OCI-LY3 (cell line): Measurements from ENCODE around the gene FAM227B.

Experiments
- EZH2phosphoT487 ChIP-seq: fragments of 200-600 bp; shearing (Covaris generic); IDR thresholded peaks from 2 replicates; pipeline ENCODE4 v1.6.1; 2018; ENCODE audit warnings: antibody characterized with exemption, mixed run types, low read depth
- TF ChIP-seq, protein P1 (sequence below): fragments of 200-600, 300-600 bp; sonication (generic); IDR thresholded peaks from 2 replicates; pipeline ENCODE4 v1.5.1; 2014; ENCODE audit warnings: antibody characterized with exemption, low read length, low read depth

DNA sequence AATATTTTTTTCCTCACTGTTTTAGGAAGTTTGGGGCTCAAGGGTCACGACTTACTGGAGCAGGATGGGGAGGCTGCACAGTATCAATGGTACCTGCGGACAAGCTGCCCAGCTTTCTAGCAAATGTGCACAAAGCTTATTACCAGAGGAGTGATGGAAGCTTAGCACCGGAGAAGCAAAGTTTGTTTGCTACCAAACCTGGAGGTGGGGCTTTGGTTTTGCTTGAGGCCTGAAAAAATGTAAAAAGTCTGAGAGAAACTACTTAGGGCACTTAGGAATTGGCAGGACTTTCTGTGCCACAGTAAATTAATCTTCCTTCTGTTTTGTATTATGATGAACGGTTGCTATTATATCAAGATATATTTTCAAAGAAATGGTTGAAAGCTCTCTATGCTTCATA is 292.7 kb downstream of the FAM227B start:
- TF ChIP-seq, protein P1, sequence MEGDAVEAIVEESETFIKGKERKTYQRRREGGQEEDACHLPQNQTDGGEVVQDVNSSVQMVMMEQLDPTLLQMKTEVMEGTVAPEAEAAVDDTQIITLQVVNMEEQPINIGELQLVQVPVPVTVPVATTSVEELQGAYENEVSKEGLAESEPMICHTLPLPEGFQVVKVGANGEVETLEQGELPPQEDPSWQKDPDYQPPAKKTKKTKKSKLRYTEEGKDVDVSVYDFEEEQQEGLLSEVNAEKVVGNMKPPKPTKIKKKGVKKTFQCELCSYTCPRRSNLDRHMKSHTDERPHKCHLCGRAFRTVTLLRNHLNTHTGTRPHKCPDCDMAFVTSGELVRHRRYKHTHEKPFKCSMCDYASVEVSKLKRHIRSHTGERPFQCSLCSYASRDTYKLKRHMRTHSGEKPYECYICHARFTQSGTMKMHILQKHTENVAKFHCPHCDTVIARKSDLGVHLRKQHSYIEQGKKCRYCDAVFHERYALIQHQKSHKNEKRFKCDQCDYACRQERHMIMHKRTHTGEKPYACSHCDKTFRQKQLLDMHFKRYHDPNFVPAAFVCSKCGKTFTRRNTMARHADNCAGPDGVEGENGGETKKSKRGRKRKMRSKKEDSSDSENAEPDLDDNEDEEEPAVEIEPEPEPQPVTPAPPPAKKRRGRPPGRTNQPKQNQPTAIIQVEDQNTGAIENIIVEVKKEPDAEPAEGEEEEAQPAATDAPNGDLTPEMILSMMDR: no peak
- no peak for TF ChIP-seq EZH2phosphoT487
